GM10266 (cell line): ENCODE measurements around the gene POLQ.

Source experiments
- DNase-seq: peaks from one replicate; pipeline ENCODE4 v3.0.0; 2012; ENCODE audit errors: extremely low spot score
- TF ChIP-seq, protein P1 (sequence below): IDR thresholded peaks from 2 replicates; pipeline ENCODE4 v1.5.1; 2012; ENCODE audit warnings: mild to moderate bottlenecking, low read depth; ENCODE audit not compliant: control insufficient read depth, insufficient read depth; ENCODE audit errors: missing control alignments

POLQ gene

GRCh38 chr3:121542924-121543323 is 2.9 kb downstream of the POLQ start:
- TF ChIP-seq, protein P1, sequence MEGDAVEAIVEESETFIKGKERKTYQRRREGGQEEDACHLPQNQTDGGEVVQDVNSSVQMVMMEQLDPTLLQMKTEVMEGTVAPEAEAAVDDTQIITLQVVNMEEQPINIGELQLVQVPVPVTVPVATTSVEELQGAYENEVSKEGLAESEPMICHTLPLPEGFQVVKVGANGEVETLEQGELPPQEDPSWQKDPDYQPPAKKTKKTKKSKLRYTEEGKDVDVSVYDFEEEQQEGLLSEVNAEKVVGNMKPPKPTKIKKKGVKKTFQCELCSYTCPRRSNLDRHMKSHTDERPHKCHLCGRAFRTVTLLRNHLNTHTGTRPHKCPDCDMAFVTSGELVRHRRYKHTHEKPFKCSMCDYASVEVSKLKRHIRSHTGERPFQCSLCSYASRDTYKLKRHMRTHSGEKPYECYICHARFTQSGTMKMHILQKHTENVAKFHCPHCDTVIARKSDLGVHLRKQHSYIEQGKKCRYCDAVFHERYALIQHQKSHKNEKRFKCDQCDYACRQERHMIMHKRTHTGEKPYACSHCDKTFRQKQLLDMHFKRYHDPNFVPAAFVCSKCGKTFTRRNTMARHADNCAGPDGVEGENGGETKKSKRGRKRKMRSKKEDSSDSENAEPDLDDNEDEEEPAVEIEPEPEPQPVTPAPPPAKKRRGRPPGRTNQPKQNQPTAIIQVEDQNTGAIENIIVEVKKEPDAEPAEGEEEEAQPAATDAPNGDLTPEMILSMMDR = no peak
- no peak for DNase-seq

DNA sequence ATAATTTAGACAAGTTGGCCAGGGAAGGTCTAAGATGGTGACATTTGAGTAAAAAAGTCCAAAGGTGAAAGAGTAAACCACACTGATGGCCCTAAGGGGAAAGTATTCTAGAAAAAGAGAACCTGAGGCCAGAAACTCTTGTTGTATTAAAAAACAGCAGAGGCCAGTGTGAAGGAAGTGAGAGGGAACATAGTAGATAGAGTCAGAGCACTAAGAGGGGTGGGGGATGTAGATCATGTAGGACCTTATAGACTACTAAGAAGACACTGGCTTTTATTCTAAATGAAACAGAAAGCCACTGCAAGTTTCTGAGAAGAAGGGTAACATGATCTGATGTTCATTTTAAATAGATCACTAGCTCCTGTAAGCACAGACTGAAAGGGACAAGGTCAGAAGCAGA is 14.5 kb downstream of the POLQ start:
- TF ChIP-seq, protein P1 = no peak
- no peak for DNase-seq

DNA sequence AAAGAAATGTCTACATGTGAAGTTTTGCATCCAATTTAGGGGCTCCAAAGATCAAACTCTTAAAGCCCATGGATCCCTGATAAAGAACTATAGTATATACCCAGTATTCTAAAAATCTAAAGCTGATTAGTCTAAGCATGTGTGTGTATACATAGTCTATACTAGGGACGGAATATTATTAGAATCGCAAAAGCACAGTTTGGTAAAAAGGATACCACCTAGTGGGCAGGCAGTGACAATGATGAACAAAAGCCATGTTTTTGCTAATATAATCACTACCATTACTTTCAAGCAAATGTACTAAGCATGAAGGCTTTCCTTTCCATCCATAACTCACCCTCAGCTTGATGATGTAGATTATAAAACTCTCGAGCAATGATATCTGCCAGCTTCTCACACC is 16.5 kb downstream of the POLQ start:
- no peak for DNase-seq
- TF ChIP-seq, protein P1 = peak; percentile 35

DNA sequence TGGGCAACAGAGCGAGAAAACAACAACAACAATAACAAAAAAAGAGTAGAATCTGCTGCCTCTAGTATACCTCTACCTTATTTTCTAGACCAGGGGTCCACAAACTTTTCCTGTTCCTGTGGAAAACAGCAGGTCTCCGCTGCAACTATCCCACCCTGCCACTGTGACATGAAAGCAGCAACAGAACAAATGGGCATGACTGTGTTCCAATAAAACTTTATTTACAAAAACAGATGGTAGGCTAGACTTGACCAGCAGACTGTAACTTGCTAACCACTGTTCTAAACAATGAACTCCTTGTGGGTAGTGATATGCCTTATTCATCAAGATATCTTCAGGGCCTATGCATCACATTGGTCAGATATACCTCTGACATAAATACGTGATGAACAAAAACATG is 25.3 kb downstream of the POLQ start:
- TF ChIP-seq, protein P1 = no peak
- DNase-seq = no peak

DNA sequence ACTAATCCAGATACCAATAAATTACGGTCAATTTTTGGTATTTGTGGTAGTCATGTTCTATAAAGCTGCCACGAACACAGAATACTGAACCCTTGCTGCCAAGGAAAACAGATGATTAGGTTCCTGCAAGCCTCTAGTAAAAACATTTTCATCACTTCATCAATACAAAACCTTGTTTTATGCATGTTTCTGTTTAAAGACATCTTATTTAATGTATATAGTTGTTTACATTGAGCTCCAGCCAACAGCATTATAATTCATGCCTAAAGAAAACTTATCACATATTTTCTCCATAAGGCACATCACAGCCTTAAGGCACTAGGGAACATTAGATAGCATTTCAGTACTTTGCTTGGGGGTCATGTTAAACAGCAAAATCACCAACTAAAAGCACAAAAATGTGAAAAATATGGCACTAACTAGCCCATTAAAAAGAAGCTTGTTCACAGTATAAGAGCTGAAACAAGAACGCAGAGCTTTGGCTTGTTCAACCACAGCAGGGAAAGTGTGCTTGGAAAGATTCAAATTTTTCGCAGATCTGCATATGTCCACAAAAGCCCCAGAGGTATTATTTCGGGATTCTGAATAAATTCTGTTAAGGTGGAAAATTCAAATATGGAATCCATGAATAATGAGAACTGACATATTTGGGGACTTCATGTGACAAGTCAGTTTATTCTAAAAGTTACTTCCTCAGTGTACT is 27.7 kb downstream of the POLQ start:
- TF ChIP-seq, protein P1 = no peak
- DNase-seq = no peak

DNA sequence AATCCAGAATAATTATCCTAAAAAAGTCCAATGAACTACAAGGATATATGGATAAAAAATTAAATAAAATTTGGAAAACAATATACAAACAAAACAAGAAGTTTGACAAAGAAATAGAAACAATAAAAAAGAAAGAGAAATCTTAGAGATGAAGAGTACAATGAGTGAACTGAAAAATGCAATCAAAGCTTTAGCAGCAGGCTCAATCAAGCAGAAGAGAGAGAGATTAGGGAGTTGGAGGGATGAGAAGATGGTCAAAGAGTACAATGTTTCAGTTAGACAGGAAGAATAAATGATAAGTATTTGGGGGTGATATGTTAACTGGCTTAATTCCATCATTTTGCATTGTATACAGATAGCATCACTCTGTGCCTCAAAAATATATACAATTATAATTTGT is 29.9 kb downstream of the POLQ start:
- TF ChIP-seq, protein P1 = no peak
- DNase-seq = no peak

DNA sequence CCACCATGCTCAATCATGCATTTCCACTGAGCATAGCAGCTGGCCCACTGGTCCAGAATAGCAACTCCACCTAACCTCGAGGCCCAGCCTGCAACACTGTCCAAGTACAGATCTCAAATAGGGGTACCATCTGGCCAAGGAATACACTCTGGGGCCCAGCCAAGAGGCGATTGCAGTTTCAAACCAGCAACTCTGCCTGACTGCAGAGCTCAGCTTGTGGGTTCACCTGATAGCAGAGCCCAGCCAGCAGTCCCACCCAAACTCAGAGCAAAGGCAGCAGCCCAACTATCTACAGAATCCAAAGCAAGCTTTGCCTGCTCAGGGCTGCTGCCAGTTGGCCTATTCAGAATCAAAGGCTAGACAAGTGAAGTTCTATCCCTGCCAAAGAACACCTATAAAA is 30.5 kb downstream of the POLQ start:
- no peak for DNase-seq
- TF ChIP-seq, protein P1 = no peak
